SK-N-SH treated with all-trans-retinoic acid at 6 μM for 48 hours (cell line): ENCODE measurements around the gene VMP1.

Experiments used
- ATAC-seq: fragments of 200-7000 bp; cut with Tn5 transposase; 3 replicates; pipeline ENCODE4 v1.9.1; 2020; ENCODE audit warnings: mild to moderate bottlenecking, moderate library complexity
- ARNTL ChIP-seq: fragments of 450-650 bp; formaldehyde crosslinking; IDR thresholded peaks from 2 replicates; pipeline ENCODE4 v1.5.0; 2020; ENCODE audit warnings: low read depth, mild to moderate bottlenecking, moderate library complexity, borderline replicate concordance
- BACH2 ChIP-seq: fragments of 250-450 bp; sonication (Bioruptor Pico); IDR thresholded peaks from 2 replicates; pipeline ENCODE4 v1.9.0; 2021; ENCODE audit warnings: mild to moderate bottlenecking, borderline replicate concordance
- CSRNP3 ChIP-seq: fragments of 250-450 bp; sonication (Bioruptor Pico); IDR thresholded peaks from 2 replicates; pipeline ENCODE4 v1.5.1; 2021; ENCODE audit warnings: mild to moderate bottlenecking, moderate library complexity
- ESRRG ChIP-seq: fragments of 250-450 bp; sonication (Bioruptor Pico); IDR thresholded peaks from 2 replicates; pipeline ENCODE4 v1.6.1; 2021; ENCODE audit warnings: mild to moderate bottlenecking
- ISL1 ChIP-seq: fragments of 250-450 bp; sonication (Bioruptor Pico); IDR thresholded peaks from 2 replicates; pipeline ENCODE4 v2.1.2; 2022; ENCODE audit warnings: mild to moderate bottlenecking, moderate library complexity
- PATZ1 ChIP-seq: fragments of 250-450 bp; sonication (Bioruptor Pico); IDR thresholded peaks from 2 replicates; pipeline ENCODE4 v1.8.0; 2020; ENCODE audit warnings: mild to moderate bottlenecking, moderate library complexity, borderline replicate concordance
- PPARA ChIP-seq: fragments of 250-450 bp; sonication (Bioruptor Pico); IDR thresholded peaks from 2 replicates; pipeline ENCODE4 v1.5.0; 2020; ENCODE audit warnings: mild to moderate bottlenecking, borderline replicate concordance
- RARB ChIP-seq: fragments of 250-450 bp; sonication (Bioruptor Pico); IDR thresholded peaks from 2 replicates; pipeline ENCODE4 v1.8.0; 2021; ENCODE audit warnings: mild to moderate bottlenecking, moderate library complexity
- SNAI2 ChIP-seq: fragments of 250-450 bp; sonication (Bioruptor Pico); IDR thresholded peaks from 2 replicates; pipeline ENCODE4 v1.5.0; 2020; ENCODE audit warnings: mild to moderate bottlenecking, moderate library complexity
- TCF4 ChIP-seq: fragments of 250-450 bp; sonication (Bioruptor Pico); IDR thresholded peaks from 2 replicates; pipeline ENCODE4 v1.8.0; 2021; ENCODE audit warnings: mild to moderate bottlenecking, moderate library complexity, borderline replicate concordance
- TOX ChIP-seq: fragments of 250-450 bp; sonication (Bioruptor Pico); IDR thresholded peaks from 2 replicates; pipeline ENCODE4 v1.8.0; 2021; ENCODE audit warnings: mild to moderate bottlenecking, moderate library complexity, borderline replicate concordance
- ZC3H10 ChIP-seq: fragments of 250-450 bp; sonication (Bioruptor Pico); IDR thresholded peaks from 2 replicates; pipeline ENCODE4 v1.5.1; 2021; ENCODE audit warnings: mild to moderate bottlenecking, moderate library complexity
- ZFP30 ChIP-seq: fragments of 450-650 bp; formaldehyde crosslinking; IDR thresholded peaks from 2 replicates; pipeline ENCODE4 v1.5.0; 2022; ENCODE audit warnings: mild to moderate bottlenecking, moderate library complexity
- ZNF565 ChIP-seq: fragments of 450-650 bp; formaldehyde crosslinking; conservative IDR thresholded peaks from 2 replicates; pipeline ENCODE4 v1.5.0; 2020; ENCODE audit warnings: low read depth, mild to moderate bottlenecking, moderate library complexity
- ZNF70 ChIP-seq: fragments of 450-650 bp; formaldehyde crosslinking; IDR thresholded peaks from 2 replicates; pipeline ENCODE4 v1.5.0; 2020; ENCODE audit warnings: mild to moderate bottlenecking, moderate library complexity
- ZNF8 ChIP-seq: fragments of 450-650 bp; formaldehyde crosslinking; IDR thresholded peaks from 2 replicates; pipeline ENCODE4 v1.5.0; 2020; ENCODE audit warnings: mild to moderate bottlenecking, moderate library complexity
- TF ChIP-seq, protein P1 (sequence below): fragments of 250-450 bp; sonication (Bioruptor Pico); IDR thresholded peaks from 2 replicates; pipeline ENCODE4 v1.8.0; 2021; ENCODE audit warnings: low read depth, mild to moderate bottlenecking, moderate library complexity, borderline replicate concordance
- TF ChIP-seq, protein P2 (sequence below): fragments of 250-450 bp; sonication (Bioruptor Pico); IDR thresholded peaks from 2 replicates; pipeline ENCODE4 v1.5.1; 2020; ENCODE audit warnings: low read depth, mild to moderate bottlenecking, moderate library complexity

Gene VMP1

DNA sequence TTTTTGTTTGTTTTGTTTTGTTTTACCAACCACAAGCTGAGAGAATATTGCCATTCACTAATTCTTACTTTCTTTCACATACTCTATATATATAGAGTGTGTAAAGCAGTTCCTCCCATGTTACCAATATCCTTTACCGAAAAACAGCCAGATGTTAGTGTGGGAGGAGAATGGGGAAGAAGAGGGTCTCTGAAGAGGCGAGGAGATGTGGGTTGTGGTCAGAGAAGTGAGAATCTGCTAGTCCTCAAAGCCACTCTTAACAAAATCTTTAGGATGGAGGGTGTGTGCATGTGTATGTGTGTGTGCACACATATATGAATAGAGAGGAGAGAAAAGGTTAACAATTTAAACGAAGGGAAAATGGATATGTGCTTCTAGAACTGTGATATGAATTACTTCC lies 104.7 kb downstream of the VMP1 start (continued):
- TF ChIP-seq, protein P1, sequence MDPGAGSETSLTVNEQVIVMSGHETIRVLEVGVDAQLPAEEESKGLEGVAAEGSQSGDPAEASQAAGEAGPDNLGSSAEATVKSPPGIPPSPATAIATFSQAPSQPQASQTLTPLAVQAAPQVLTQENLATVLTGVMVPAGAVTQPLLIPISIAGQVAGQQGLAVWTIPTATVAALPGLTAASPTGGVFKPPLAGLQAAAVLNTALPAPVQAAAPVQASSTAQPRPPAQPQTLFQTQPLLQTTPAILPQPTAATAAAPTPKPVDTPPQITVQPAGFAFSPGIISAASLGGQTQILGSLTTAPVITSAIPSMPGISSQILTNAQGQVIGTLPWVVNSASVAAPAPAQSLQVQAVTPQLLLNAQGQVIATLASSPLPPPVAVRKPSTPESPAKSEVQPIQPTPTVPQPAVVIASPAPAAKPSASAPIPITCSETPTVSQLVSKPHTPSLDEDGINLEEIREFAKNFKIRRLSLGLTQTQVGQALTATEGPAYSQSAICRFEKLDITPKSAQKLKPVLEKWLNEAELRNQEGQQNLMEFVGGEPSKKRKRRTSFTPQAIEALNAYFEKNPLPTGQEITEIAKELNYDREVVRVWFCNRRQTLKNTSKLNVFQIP, result no peak
- TF ChIP-seq ZNF8 (CRISPR knock-in tag) (no peak), CSRNP3 (no peak), BACH2 (no peak), TOX (CRISPR knock-in tag) (no peak)
- TF ChIP-seq, all 23 proteins: peak for 0

- TF ChIP-seq, protein P2, sequence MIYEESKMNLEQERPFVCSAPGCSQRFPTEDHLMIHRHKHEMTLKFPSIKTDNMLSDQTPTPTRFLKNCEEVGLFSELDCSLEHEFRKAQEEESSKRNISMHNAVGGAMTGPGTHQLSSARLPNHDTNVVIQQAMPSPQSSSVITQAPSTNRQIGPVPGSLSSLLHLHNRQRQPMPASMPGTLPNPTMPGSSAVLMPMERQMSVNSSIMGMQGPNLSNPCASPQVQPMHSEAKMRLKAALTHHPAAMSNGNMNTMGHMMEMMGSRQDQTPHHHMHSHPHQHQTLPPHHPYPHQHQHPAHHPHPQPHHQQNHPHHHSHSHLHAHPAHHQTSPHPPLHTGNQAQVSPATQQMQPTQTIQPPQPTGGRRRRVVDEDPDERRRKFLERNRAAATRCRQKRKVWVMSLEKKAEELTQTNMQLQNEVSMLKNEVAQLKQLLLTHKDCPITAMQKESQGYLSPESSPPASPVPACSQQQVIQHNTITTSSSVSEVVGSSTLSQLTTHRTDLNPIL, result no peak
- no peak for TF ChIP-seq BACH2
- no peak for ATAC-seq
Observed at GRCh38 chr17:59814276-59814675, 106.8 kb downstream of the VMP1 start.

DNA sequence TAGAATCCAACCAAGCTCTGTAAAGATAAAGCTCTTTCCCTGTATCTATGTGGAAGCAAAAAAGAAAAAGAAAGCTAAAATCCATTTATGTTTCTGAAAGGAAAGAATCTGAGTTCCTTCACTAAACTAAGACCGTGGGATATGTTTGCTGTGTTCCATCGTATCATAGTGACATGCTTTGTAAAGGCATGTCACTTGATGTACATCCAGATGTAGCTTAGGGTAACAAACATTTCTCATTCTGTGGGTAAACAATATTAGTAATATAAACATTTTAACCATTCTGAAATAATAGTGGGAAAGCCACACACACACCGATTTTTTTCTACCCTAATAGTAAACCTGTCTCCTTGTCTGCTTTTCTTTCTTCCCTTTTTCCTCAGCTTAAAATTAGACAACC lies 107.2 kb downstream of the VMP1 start:
- no peak for ATAC-seq
- TF ChIP-seq ARNTL (CRISPR knock-in tag), result no peak
- no peak for TF ChIP-seq RARB
- TF ChIP-seq TCF4 (CRISPR knock-in tag), result no peak
- TF ChIP-seq, protein P2, result no peak
- no peak for TF ChIP-seq SNAI2 (CRISPR knock-in tag)
- no peak for TF ChIP-seq ZFP30
- TF ChIP-seq, protein P1, result no peak
- no peak for TF ChIP-seq ZNF565 (CRISPR knock-in tag)
- no peak for TF ChIP-seq TOX (CRISPR knock-in tag)

DNA sequence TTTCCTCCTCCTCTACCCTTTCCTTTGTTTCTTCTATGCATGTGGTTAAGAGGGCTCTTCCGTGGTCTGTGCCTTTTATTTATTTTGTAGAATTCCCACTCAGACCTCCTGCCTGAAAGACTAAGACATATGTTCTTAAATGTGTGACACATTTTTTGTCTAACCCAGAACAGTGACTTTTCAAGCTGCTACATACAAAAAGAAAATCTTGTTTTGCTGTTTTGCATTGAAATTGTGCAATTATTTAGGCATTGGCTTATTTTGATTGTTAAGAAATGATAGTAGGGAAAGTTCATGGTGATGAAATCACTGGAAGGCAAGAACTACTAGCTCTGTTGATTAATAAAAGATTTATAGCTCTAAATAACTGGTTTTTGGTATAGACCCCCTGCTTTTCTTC lies 108.5 kb downstream of the VMP1 start:
- ATAC-seq, result no peak
- TF ChIP-seq, protein P2, result no peak
- no peak for TF ChIP-seq ISL1 (CRISPR knock-in tag)
- TF ChIP-seq PPARA (CRISPR knock-in tag), result no peak
- no peak for TF ChIP-seq PATZ1 (CRISPR knock-in tag)
- TF ChIP-seq ZNF565 (CRISPR knock-in tag), result no peak
- TF ChIP-seq, protein P1, result no peak
- no peak for TF ChIP-seq CSRNP3
- TF ChIP-seq ARNTL (CRISPR knock-in tag), result no peak
- TF ChIP-seq ESRRG (CRISPR knock-in tag), result no peak
- TF ChIP-seq SNAI2 (CRISPR knock-in tag), result no peak
- no peak for TF ChIP-seq ZNF70
- no peak for TF ChIP-seq ZNF8 (CRISPR knock-in tag)
- no peak for TF ChIP-seq ZC3H10 (CRISPR knock-in tag)
